ENCODE data around the gene JCAD. TPM values are rescaled to one million over a fixed set of nuclear protein-coding genes. Genes with fewer than 3 reads are reported as not detected.

JCAD gene
- total RNA-seq, 2 donors from 2014 or later: 40.8 to 52.2 TPM

DNA sequence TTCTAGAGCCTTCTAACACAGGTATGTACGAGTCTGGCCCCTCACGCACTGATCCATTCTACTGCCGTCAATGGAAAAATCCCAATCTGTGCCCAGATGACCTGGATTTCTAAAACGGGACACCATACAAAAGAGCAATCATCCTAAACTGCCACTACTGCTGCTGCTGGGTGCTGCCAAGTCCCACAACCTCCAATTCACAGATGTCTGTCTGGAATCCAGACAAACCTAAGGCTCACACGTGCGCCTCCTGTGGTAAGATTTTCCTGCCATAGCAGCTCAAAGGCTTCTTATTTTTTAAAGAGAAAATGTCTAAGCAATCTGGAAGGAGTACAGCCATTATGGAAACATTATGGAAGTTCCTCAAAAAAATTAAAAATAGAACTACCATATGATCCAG is 40.9 kb downstream of the JCAD start:
- Mint-ChIP-seq H3K9me3 (no peaks in the 10 kb centered on the region), H3K36me3 (ENCODE audit: low read depth) (peaks cover 59% of the 10 kb centered on the region), H3K4me3 (no peak overlapping the region), H3K27me3 (ENCODE audit: insufficient read depth) (no peaks in the 10 kb centered on the region), H3K27ac (no peak overlapping the region), H3K4me1 (no peaks in the 10 kb centered on the region)
- peaks cover 81% of the 10 kb centered on the region for H3K36me3 ChIP-seq (ENCODE audit: control insufficient read depth, insufficient read depth, low read length)
- 93 to 100% methylated on average over 3 to 6 of the region's 6 CpGs for WGBS, 2 experiments (ENCODE audit: insufficient coverage in 1 of 2, insufficient read length in 1 of 2)
- no peak overlapping the region for H3K27ac ChIP-seq (ENCODE audit: low read depth, low read length)
- H3K9ac ChIP-seq (ENCODE audit: extremely low read depth, low read length, poor library complexity, severe bottlenecking): no peak overlapping the region
- no peaks in the 10 kb centered on the region for H3K9me3 ChIP-seq (ENCODE audit: control insufficient read depth, low read length)
- no peak for DNase-seq
- no peak overlapping the region for H3K4me3 ChIP-seq (ENCODE audit: low read length)
- H3K27me3 ChIP-seq (ENCODE audit: control insufficient read depth, insufficient read depth, low read length, poor library complexity, severe bottlenecking): no peaks in the 10 kb centered on the region
- TF ChIP-seq CTCF (conservative IDR thresholded peaks at IDR 0.05): peak; percentile 31
- no peaks in the 10 kb centered on the region for H3K4me1 ChIP-seq (ENCODE audit: control insufficient read depth, insufficient read depth, low read length)

DNA sequence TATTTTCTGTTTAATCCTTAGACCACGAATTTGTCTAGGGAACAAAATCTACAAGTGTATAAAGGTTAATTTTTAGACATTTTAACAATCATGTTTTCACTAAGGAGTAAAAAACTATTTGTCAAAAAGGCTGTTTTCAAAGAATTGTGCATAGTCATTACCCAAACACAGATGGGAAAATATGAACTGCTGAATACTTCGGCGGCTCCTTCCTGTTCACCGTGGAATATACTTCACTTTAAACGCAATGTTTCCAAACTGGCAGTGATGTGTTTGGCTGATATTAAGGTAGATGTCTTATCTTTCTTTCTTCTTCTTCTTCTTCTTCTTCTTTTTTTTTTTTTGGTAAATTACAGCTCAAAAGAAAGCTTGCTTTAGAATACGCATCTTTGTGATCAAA is 41.4 kb downstream of the JCAD start:
- H3K36me3 Mint-ChIP-seq (ENCODE audit: low read depth): peaks cover 57% of the 10 kb centered on the region
- no peak overlapping the region for H3K27ac ChIP-seq (ENCODE audit: low read depth, low read length)
- no peak overlapping the region for H3K4me3 Mint-ChIP-seq
- no peak overlapping the region for H3K9ac ChIP-seq (ENCODE audit: extremely low read depth, low read length, poor library complexity, severe bottlenecking)
- no peaks in the 10 kb centered on the region for H3K27me3 ChIP-seq (ENCODE audit: control insufficient read depth, insufficient read depth, low read length, poor library complexity, severe bottlenecking)
- no peak overlapping the region for H3K27ac Mint-ChIP-seq
- H3K4me3 ChIP-seq (ENCODE audit: low read length): no peak overlapping the region
- H3K27me3 Mint-ChIP-seq (ENCODE audit: insufficient read depth): no peaks in the 10 kb centered on the region
- peaks cover 78% of the 10 kb centered on the region for H3K36me3 ChIP-seq (ENCODE audit: control insufficient read depth, insufficient read depth, low read length)
- H3K9me3 ChIP-seq (ENCODE audit: control insufficient read depth, low read length): no peaks in the 10 kb centered on the region
- no peak for DNase-seq
- H3K4me1 ChIP-seq (ENCODE audit: control insufficient read depth, insufficient read depth, low read length): no peaks in the 10 kb centered on the region
- H3K4me1 Mint-ChIP-seq: no peaks in the 10 kb centered on the region
- H3K9me3 Mint-ChIP-seq: no peaks in the 10 kb centered on the region
- TF ChIP-seq CTCF (conservative IDR thresholded peaks at IDR 0.05): no peak
- 80 to 96% methylated on average over 1 to 6 of the region's 6 CpGs for WGBS, 2 experiments (ENCODE audit: insufficient coverage in 1 of 2, insufficient read length in 1 of 2)

DNA sequence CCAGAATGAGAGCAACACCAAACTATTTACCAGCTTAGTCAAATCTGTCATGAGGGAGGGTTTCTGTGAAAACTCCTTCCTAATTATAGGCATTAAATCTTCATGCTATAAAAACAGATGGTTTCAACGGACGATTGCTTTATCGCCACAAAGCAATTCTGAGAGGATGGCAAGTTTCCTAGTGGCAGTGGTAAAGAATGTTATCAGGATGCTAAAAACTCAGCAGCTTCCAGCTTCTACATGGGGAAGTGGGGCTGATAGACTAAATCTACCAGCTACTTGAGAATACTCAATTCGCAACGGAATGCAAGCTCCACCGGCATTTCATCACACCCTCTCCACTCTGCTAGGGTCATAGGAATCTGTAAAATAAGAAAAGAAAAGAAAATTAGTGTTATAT is 41.8 kb downstream of the JCAD start:
- H3K9me3 Mint-ChIP-seq: no peaks in the 10 kb centered on the region
- H3K4me1 ChIP-seq (ENCODE audit: control insufficient read depth, insufficient read depth, low read length): no peaks in the 10 kb centered on the region
- no peak overlapping the region for H3K4me3 Mint-ChIP-seq
- peaks cover 74% of the 10 kb centered on the region for H3K36me3 ChIP-seq (ENCODE audit: control insufficient read depth, insufficient read depth, low read length)
- TF ChIP-seq CTCF (conservative IDR thresholded peaks at IDR 0.05): no peak
- H3K4me1 Mint-ChIP-seq: peaks cover under 1% of the 10 kb centered on the region
- H3K27ac ChIP-seq (ENCODE audit: low read depth, low read length): no peak overlapping the region
- H3K27me3 ChIP-seq (ENCODE audit: control insufficient read depth, insufficient read depth, low read length, poor library complexity, severe bottlenecking): no peaks in the 10 kb centered on the region
- no peak overlapping the region for H3K4me3 ChIP-seq (ENCODE audit: low read length)
- no peak overlapping the region for H3K27ac Mint-ChIP-seq
- H3K27me3 Mint-ChIP-seq (ENCODE audit: insufficient read depth): no peaks in the 10 kb centered on the region
- 86 to 88% methylated on average over 3 to 5 of the region's 6 CpGs for WGBS, 2 experiments (ENCODE audit: insufficient coverage in 1 of 2, insufficient read length in 1 of 2)
- no peaks in the 10 kb centered on the region for H3K9me3 ChIP-seq (ENCODE audit: control insufficient read depth, low read length)
- peaks cover 55% of the 10 kb centered on the region for H3K36me3 Mint-ChIP-seq (ENCODE audit: low read depth)
- no peak for DNase-seq
- no peak overlapping the region for H3K9ac ChIP-seq (ENCODE audit: extremely low read depth, low read length, poor library complexity, severe bottlenecking)
